Right ventricle myocardium inferior (tissue), 1 donor: Measurements from ENCODE around the gene PWP2. TPM values are rescaled to one million over a fixed set of nuclear protein-coding genes. Genes with fewer than 3 reads are reported as not detected.

ENCODE experiments used
- total RNA-seq: library from RNA; stranded (reverse); fragmentation: NEBNext Ultra II Directional; extraction: Animal tissue kit (Norgen Biotek cat#: 25700); gene quantifications from one replicate; pipeline ENCODE4 v1.2.1, GENCODE V29; 2021
- donor health status: DM: no; HTN: yes; CAD: no; lungs with severe emphysema.

Gene PWP2
- total RNA-seq, 1 donor from 2014 or later = 8.1 TPM

Other genes starting within 250 kb of the PWP2 start
- gene AGPAT3, start 242.2 kb upstream of the PWP2 start, total RNA-seq = 93.4 TPM
- gene TRAPPC10, start 95.1 kb upstream of the PWP2 start, total RNA-seq = 20.3 TPM
- gene GATD3, start 26.3 kb downstream of the PWP2 start, total RNA-seq = 143 TPM
- 4.9 TPM for gene ICOSLG, start 133.5 kb downstream of the PWP2 start, total RNA-seq
- gene DNMT3L, start 154.5 kb downstream of the PWP2 start, total RNA-seq = not detected
- gene AIRE, start 178.5 kb downstream of the PWP2 start, total RNA-seq = not detected
- gene PFKL, start 192.7 kb downstream of the PWP2 start, total RNA-seq = 52.5 TPM
- gene CFAP410, start 232.0 kb downstream of the PWP2 start, total RNA-seq = 16.8 TPM
- 2.7 TPM for gene TRPM2, start 246.2 kb downstream of the PWP2 start, total RNA-seq